HepG2 (cell line): Measurements from ENCODE around the gene GMEB2. TPM values are rescaled to one million over a fixed set of nuclear protein-coding genes. Genes with fewer than 3 reads are reported as not detected.

Experiments used
- BATF2 ChIP-seq: sonication (generic); formaldehyde crosslinking; IDR thresholded peaks from 2 replicates; pipeline ENCODE4 v1.8.0; 2022; ENCODE audit warnings: mild to moderate bottlenecking, missing genetic modification reagents, moderate library complexity
- FOXM1 ChIP-seq: sonication (generic); formaldehyde crosslinking; IDR thresholded peaks from 2 replicates; pipeline ENCODE4 v1.5.0; 2020; ENCODE audit warnings: missing genetic modification reagents
- JUN ChIP-seq: sonication (generic); formaldehyde crosslinking; IDR thresholded peaks from 2 replicates; pipeline ENCODE4 v1.4.0; 2020; ENCODE audit warnings: mild to moderate bottlenecking, missing genetic modification reagents
- NFYC ChIP-seq: IDR thresholded peaks from 2 replicates; pipeline ENCODE4 v1.6.1; 2016; ENCODE audit warnings: missing genetic modification reagents, missing compliant biosample characterization
- SIX4 ChIP-seq: sonication (generic); formaldehyde crosslinking; IDR thresholded peaks from 2 replicates; pipeline ENCODE4 v1.4.0; 2020; ENCODE audit warnings: missing genetic modification reagents
- SMARCC2 ChIP-seq: fragments of 450-650 bp; IDR thresholded peaks from 2 replicates; pipeline ENCODE4 v1.6.1; 2017; ENCODE audit warnings: antibody characterized with exemption, mild to moderate bottlenecking
- SNRNP70 ChIP-seq: fragments of 200-400 bp; formaldehyde crosslinking; IDR thresholded peaks from 2 replicates; pipeline ENCODE4 v1.6.1; 2017; ENCODE audit warnings: mild to moderate bottlenecking, low read depth, low read length, moderate library complexity
- SOX5 ChIP-seq: IDR thresholded peaks from 2 replicates; pipeline ENCODE4 v1.6.1; 2016; ENCODE audit warnings: borderline replicate concordance
- SP1 ChIP-seq, 2 experiments: fragments of 450-650 bp in 1 of 2; sonication (generic) in 1 of 2; formaldehyde crosslinking in 1 of 2; IDR thresholded peaks; 2 replicates each; pipeline versions ENCODE4 v1.4.0 to v1.6.1; 2016 to 2020; ENCODE audit warnings: missing genetic modification reagents in 1 of 2
- TRIM24 ChIP-seq: sonication (generic); formaldehyde crosslinking; IDR thresholded peaks from 2 replicates; pipeline ENCODE4 v1.8.0; 2022; ENCODE audit warnings: mild to moderate bottlenecking, missing genetic modification reagents
- ZNF10 ChIP-seq: sonication (generic); formaldehyde crosslinking; IDR thresholded peaks from 2 replicates; pipeline ENCODE4 v1.4.0; 2020; ENCODE audit warnings: mild to moderate bottlenecking, low read depth, missing genetic modification reagents, borderline replicate concordance
- ZNF546 ChIP-seq: sonication (generic); formaldehyde crosslinking; conservative IDR thresholded peaks from 2 replicates; pipeline ENCODE4 v1.8.1; 2023; ENCODE audit warnings: mild to moderate bottlenecking, missing genetic modification reagents
- ZNF605 ChIP-seq: sonication (generic); formaldehyde crosslinking; IDR thresholded peaks from 2 replicates; pipeline ENCODE4 v1.8.0; 2022; ENCODE audit warnings: mild to moderate bottlenecking, missing genetic modification reagents
- ZNF619 ChIP-seq: sonication (generic); formaldehyde crosslinking; IDR thresholded peaks from 2 replicates; pipeline ENCODE4 v1.4.0; 2020; ENCODE audit warnings: mild to moderate bottlenecking, missing genetic modification reagents
- ZSCAN20 ChIP-seq: sonication (generic); formaldehyde crosslinking; IDR thresholded peaks from 2 replicates; pipeline ENCODE4 v1.4.0; 2020; ENCODE audit warnings: missing genetic modification reagents, mild to moderate bottlenecking, borderline replicate concordance
- polyA plus RNA-seq, 8 experiments: library from polyadenylated mRNA; depleted of rRNA in 3 of 8; stranded (reverse) in 7 of 8; unstranded in 1 of 8; fragments of >200 nt; fragmentation: Illumina TruSeq in 4 of 8; extraction: Trizol in 4 of 8; gene quantifications; 2 replicates each; pipeline versions ENCODE4 v1.2.1 to v1.2.3, GENCODE V29; 2011 to 2016; ENCODE audit warnings: low read depth in 4 of 8, missing spikeins in 1 of 8, mixed read lengths in 1 of 8; ENCODE audit not compliant: insufficient read depth in 1 of 8
- total RNA-seq, 5 experiments: library from RNA; depleted of rRNA; stranded (reverse); fragments of >200 nt; fragmentation: Illumina TruSeq; extraction: Trizol; gene quantifications; 2 replicates each; pipeline ENCODE4 v1.2.3, GENCODE V29; 2016; ENCODE audit warnings: low read depth in 1 of 5
- TF ChIP-seq, protein P1 (sequence below): fragments of 450-650 bp; IDR thresholded peaks from 2 replicates; pipeline ENCODE4 v1.6.1; 2017
- TF ChIP-seq, protein P2 (sequence below): sonication (generic); formaldehyde crosslinking; IDR thresholded peaks from 2 replicates; pipeline ENCODE4 v1.8.1; 2023; ENCODE audit warnings: missing genetic modification reagents, mild to moderate bottlenecking, borderline replicate concordance
- TF ChIP-seq, protein P3 (sequence below): sonication (generic); formaldehyde crosslinking; IDR thresholded peaks from 2 replicates; pipeline ENCODE4 v1.9.0; 2022; ENCODE audit warnings: missing genetic modification reagents, mild to moderate bottlenecking, borderline replicate concordance
- TF ChIP-seq, protein P4 (sequence below): sonication (generic); formaldehyde crosslinking; IDR thresholded peaks from 2 replicates; pipeline ENCODE4 v1.8.1; 2023; ENCODE audit warnings: mild to moderate bottlenecking, missing genetic modification reagents
- TF ChIP-seq, protein P5 (sequence below): sonication (generic); formaldehyde crosslinking; IDR thresholded peaks from 2 replicates; pipeline ENCODE4 v1.5.0; 2020; ENCODE audit warnings: mild to moderate bottlenecking, missing genetic modification reagents
- TF ChIP-seq, protein P6 (sequence below): sonication (generic); formaldehyde crosslinking; conservative IDR thresholded peaks from 2 replicates; pipeline ENCODE4 v1.8.0; 2022; ENCODE audit warnings: low read depth, missing genetic modification reagents

The GMEB2 gene
- total and polyA plus RNA-seq, 2 of the 13 experiments (the other 11 are each of a cell fraction or from before 2014, with no cell fraction given), result 10.6 to 12.4 TPM

GRCh38 chr20:63658749-63659187 lies 31.9 kb upstream of the GMEB2 start (continued):
- TF ChIP-seq, protein P1, sequence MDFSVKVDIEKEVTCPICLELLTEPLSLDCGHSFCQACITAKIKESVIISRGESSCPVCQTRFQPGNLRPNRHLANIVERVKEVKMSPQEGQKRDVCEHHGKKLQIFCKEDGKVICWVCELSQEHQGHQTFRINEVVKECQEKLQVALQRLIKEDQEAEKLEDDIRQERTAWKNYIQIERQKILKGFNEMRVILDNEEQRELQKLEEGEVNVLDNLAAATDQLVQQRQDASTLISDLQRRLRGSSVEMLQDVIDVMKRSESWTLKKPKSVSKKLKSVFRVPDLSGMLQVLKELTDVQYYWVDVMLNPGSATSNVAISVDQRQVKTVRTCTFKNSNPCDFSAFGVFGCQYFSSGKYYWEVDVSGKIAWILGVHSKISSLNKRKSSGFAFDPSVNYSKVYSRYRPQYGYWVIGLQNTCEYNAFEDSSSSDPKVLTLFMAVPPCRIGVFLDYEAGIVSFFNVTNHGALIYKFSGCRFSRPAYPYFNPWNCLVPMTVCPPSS, result no peak
- TF ChIP-seq SNRNP70 (no peak), ZNF546 (CRISPR knock-in tag) (no peak), SMARCC2 (no peak), ZSCAN20 (CRISPR knock-in tag) (no peak), SOX5 (CRISPR knock-in tag) (no peak), NFYC (CRISPR knock-in tag) (no peak), TRIM24 (no peak), JUN (CRISPR knock-in tag) (no peak), SIX4 (CRISPR knock-in tag) (no peak), SP1 (IDR thresholded peaks at IDR 0.05) (no peak), SP1 (CRISPR knock-in tag; IDR thresholded peaks at IDR 0.05) (no peak), ZNF10 (CRISPR knock-in tag) (no peak), ZNF605 (no peak; the same call in 1 of the 2 replicates), ZNF619 (CRISPR knock-in tag) (peak; percentile 33; the same call in 1 of the 2 replicates), FOXM1 (CRISPR knock-in tag) (no peak), BATF2 (no peak)
- TF ChIP-seq, protein P2, sequence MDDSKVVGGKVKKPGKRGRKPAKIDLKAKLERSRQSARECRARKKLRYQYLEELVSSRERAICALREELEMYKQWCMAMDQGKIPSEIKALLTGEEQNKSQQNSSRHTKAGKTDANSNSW (CRISPR knock-in tag), result no peak
- TF ChIP-seq, protein P3, sequence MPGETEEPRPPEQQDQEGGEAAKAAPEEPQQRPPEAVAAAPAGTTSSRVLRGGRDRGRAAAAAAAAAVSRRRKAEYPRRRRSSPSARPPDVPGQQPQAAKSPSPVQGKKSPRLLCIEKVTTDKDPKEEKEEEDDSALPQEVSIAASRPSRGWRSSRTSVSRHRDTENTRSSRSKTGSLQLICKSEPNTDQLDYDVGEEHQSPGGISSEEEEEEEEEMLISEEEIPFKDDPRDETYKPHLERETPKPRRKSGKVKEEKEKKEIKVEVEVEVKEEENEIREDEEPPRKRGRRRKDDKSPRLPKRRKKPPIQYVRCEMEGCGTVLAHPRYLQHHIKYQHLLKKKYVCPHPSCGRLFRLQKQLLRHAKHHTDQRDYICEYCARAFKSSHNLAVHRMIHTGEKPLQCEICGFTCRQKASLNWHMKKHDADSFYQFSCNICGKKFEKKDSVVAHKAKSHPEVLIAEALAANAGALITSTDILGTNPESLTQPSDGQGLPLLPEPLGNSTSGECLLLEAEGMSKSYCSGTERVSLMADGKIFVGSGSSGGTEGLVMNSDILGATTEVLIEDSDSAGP (CRISPR knock-in tag), result no peak
- TF ChIP-seq, protein P4, sequence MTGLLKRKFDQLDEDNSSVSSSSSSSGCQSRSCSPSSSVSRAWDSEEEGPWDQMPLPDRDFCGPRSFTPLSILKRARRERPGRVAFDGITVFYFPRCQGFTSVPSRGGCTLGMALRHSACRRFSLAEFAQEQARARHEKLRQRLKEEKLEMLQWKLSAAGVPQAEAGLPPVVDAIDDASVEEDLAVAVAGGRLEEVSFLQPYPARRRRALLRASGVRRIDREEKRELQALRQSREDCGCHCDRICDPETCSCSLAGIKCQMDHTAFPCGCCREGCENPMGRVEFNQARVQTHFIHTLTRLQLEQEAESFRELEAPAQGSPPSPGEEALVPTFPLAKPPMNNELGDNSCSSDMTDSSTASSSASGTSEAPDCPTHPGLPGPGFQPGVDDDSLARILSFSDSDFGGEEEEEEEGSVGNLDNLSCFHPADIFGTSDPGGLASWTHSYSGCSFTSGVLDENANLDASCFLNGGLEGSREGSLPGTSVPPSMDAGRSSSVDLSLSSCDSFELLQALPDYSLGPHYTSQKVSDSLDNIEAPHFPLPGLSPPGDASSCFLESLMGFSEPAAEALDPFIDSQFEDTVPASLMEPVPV (CRISPR knock-in tag), result no peak
- TF ChIP-seq, protein P5, sequence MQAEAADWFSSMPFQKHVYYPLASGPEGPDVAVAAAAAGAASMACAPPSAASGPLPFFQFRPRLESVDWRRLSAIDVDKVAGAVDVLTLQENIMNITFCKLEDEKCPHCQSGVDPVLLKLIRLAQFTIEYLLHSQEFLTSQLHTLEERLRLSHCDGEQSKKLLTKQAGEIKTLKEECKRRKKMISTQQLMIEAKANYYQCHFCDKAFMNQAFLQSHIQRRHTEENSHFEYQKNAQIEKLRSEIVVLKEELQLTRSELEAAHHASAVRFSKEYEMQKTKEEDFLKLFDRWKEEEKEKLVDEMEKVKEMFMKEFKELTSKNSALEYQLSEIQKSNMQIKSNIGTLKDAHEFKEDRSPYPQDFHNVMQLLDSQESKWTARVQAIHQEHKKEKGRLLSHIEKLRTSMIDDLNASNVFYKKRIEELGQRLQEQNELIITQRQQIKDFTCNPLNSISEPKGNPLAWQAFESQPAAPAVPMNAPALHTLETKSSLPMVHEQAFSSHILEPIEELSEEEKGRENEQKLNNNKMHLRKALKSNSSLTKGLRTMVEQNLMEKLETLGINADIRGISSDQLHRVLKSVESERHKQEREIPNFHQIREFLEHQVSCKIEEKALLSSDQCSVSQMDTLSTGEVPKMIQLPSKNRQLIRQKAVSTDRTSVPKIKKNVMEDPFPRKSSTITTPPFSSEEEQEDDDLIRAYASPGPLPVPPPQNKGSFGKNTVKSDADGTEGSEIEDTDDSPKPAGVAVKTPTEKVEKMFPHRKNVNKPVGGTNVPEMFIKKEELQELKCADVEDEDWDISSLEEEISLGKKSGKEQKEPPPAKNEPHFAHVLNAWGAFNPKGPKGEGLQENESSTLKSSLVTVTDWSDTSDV (CRISPR knock-in tag), result peak; percentile 58; the same call in 1 of the 2 replicates
- TF ChIP-seq, protein P6, sequence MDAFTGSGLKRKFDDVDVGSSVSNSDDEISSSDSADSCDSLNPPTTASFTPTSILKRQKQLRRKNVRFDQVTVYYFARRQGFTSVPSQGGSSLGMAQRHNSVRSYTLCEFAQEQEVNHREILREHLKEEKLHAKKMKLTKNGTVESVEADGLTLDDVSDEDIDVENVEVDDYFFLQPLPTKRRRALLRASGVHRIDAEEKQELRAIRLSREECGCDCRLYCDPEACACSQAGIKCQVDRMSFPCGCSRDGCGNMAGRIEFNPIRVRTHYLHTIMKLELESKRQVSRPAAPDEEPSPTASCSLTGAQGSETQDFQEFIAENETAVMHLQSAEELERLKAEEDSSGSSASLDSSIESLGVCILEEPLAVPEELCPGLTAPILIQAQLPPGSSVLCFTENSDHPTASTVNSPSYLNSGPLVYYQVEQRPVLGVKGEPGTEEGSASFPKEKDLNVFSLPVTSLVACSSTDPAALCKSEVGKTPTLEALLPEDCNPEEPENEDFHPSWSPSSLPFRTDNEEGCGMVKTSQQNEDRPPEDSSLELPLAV, result no peak
